GM12801 (cell line): ENCODE results near the gene HELB.

Source experiments
- TF ChIP-seq, protein P1 (sequence below): IDR thresholded peaks from one replicate; pipeline ENCODE4 v1.5.1; 2011; ENCODE audit warnings: control low read depth; ENCODE audit not compliant: insufficient read length; ENCODE audit errors: extremely low read depth

Gene HELB

DNA sequence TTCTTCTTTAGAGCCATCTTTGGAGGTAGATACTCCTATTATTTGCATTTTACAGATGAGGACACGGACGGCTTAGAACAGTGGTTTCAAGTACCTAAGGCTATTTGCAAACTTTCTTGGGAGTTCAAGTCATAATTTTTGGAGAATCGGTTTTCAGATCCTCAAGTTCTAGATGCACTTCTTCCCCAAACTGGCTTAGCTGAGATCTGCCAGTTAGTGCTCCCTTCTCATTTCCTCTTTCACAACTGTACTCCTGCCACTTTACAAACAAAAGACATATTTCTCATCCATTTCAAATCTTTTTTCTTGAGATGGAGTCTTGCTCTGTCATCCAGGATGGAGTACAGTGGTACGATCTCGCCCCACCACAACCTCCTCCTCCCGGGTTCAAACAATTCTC is 77.3 kb downstream of the HELB start:
- TF ChIP-seq, protein P1, sequence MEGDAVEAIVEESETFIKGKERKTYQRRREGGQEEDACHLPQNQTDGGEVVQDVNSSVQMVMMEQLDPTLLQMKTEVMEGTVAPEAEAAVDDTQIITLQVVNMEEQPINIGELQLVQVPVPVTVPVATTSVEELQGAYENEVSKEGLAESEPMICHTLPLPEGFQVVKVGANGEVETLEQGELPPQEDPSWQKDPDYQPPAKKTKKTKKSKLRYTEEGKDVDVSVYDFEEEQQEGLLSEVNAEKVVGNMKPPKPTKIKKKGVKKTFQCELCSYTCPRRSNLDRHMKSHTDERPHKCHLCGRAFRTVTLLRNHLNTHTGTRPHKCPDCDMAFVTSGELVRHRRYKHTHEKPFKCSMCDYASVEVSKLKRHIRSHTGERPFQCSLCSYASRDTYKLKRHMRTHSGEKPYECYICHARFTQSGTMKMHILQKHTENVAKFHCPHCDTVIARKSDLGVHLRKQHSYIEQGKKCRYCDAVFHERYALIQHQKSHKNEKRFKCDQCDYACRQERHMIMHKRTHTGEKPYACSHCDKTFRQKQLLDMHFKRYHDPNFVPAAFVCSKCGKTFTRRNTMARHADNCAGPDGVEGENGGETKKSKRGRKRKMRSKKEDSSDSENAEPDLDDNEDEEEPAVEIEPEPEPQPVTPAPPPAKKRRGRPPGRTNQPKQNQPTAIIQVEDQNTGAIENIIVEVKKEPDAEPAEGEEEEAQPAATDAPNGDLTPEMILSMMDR: no peak

DNA sequence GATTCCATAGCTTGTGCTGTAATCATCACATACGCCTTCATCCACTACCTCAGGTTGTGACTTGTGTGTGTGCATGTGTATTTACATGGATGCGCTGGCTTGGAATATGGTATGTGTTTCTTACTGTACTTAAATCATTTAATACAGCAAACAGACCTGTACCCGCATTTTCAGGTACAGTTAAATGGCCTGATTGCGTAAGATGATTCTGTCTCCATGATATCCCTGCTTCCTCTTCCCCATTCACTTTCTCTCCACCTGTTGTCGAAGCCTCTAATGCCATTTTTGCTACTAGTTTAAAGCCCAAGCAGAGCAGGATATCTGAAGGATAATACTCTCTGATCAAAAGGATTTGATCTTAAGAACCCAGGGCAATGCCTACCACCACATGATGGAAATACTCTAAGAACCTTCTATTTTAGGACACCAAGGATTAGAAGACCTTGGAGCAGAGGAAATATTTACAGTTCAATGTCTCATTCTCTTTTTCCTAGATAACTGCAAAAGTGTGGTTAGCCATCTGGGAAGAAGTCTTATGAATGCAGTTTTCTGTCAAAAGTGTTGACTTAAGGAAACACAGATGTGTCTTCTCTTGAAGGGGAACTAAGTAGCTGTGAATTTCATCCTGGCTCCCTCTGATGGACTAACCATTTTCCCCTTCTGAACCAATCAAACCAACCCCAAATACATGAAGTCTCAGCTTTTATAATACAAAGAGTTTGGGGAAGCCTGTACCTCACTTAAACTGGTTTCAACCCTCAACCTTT is 78.7 kb downstream of the HELB start:
- TF ChIP-seq, protein P1: no peak

DNA sequence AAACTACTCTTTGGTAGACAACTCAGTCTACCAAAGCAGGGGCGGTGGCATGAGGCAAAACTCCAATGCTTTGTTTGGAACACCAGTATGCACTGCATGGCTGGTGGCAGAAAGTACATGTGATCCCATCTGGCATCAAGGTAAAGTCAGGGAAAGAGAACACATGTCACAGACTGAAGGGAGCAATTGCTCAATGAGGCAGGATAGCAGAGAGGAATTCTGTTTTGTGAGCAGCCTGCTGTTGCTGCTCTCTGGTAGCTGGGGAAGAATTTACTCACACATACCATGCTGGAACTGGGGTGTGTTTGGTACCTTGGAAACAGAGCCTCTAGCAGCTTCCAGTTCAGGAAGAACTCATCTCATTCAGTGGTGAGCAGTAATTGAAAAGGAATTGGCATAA is 84.8 kb downstream of the HELB start:
- TF ChIP-seq, protein P1: no peak
